IPS-11a (cell line): ENCODE measurements around the gene RANBP3L.
A peak's percentile ranks its signal among the peaks of the same experiment; 100 is the strongest.

ENCODE experiments used
- H3K4me3 ChIP-seq: one replicate; pipeline ENCODE4 v1.5.1; 2013; ENCODE audit warnings: low read depth, low read length, control low read depth

RANBP3L gene

DNA sequence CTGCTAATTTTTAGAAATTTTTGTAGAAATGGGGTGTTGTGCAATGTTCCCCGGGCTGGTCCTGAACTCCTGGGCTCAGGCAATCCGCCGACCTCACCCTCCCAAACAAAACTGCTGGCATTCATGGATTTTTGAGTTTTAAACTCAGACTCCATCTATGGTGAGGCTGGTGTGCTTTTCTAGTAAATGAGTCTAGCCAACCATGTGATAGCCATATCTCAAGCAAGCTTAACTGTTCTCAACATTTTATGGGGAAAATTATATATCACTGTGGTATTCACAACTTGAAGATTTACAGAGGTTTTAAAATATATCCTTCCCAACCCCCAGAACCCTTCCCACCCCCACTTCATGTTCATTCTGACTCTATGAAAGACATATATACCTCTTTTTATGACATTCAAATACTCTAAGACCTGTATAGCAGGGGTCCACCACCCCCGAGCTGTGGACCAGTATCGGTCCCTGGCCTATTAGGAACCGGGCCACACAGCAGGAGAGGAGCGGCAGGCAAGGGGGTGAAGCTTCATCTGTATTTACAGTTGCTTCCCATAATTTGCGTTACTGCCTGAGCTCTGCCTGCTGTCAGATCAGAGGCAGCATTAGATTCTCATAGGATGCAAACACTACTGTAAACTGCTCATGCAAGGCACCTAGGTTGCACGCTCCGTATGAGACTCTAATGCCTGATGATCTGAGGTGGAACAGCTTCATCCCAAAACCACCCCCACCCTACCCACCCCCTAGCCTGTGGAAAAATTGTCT lies 55.5 kb downstream of the RANBP3L start:
- no peak overlapping the region for H3K4me3 ChIP-seq

DNA sequence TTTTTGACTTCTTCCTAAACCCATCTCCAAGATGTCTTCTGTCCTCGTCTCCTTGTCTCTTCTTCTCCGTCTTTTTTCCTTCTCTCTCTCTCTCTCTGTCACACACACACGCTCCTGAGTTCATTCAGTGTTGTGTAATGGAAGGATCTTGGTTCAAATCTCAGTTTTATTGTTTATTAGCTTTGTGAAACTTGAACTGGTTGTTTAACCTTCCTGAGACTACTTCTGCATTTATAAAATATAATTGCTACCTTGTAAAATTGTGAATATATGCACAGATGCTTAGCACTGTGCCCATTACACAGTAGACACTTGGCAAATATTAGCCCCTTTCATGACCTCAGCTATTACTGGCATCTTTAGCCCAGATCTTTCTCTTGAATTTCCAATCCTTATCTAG lies 57.6 kb downstream of the RANBP3L start:
- no peak overlapping the region for H3K4me3 ChIP-seq

DNA sequence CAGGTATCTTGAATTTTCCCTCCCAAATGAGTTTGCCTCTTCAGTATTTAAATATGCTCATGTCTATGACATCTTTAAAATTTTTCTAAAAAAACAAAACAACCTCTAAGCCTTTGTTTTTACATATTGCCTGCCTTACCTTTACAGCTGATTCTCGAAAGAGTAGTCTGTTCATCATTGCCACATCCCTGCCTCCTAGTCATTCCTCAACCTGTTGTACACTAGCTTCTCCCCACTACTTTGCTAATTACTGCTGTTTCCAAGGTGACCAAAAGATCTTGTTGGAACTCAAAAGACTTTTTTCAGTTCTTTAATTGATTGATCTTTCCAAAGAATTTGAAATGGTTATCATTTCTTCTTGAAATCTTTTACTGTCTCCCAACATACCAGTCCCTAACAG lies 58.0 kb downstream of the RANBP3L start:
- no peak overlapping the region for H3K4me3 ChIP-seq

DNA sequence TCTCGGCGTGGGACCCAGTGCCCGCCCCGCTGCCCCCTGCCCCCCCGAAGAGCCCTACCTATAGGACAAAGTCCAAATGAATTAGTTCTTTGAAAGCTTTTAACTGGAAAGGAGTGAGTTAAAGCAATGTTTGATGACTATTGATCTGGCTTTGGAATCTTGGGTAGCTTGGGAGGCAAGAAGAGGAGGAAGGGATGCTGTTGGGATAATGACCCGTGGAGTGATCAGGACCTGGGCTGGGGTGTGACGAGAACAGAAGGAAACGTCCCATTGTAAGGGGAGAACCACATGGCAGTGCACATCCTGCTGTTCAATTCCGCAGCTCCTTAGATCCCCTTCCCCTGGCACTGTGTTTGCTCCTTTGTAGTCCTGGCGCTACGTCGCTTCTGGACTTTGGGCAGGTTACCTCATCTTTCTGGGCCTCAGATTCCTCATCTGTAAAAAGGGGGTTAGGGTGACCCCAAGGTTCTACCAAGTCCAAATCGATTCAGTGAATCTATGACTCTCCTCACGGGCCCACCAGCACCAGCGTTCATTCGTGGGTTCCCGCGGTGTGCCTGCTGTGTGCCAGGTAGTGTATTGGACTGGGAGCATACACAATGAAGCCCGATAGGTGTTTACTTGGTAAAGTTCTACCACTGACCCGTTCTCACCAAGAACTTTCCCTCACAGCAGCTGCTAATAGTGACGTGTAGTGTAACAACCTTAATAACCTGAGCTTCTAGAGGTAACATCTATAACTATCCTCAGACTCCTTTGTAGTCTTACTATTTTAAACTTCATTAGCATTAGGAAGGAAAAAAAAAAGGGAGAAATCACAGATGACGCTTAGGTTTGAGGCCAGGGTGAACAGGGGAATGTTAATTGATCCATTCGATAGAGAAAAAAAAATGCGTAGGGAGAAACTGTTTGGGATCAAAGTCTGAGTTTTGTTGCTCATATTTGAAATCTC lies 58.9 kb downstream of the RANBP3L start:
- no peak overlapping the region for H3K4me3 ChIP-seq

DNA sequence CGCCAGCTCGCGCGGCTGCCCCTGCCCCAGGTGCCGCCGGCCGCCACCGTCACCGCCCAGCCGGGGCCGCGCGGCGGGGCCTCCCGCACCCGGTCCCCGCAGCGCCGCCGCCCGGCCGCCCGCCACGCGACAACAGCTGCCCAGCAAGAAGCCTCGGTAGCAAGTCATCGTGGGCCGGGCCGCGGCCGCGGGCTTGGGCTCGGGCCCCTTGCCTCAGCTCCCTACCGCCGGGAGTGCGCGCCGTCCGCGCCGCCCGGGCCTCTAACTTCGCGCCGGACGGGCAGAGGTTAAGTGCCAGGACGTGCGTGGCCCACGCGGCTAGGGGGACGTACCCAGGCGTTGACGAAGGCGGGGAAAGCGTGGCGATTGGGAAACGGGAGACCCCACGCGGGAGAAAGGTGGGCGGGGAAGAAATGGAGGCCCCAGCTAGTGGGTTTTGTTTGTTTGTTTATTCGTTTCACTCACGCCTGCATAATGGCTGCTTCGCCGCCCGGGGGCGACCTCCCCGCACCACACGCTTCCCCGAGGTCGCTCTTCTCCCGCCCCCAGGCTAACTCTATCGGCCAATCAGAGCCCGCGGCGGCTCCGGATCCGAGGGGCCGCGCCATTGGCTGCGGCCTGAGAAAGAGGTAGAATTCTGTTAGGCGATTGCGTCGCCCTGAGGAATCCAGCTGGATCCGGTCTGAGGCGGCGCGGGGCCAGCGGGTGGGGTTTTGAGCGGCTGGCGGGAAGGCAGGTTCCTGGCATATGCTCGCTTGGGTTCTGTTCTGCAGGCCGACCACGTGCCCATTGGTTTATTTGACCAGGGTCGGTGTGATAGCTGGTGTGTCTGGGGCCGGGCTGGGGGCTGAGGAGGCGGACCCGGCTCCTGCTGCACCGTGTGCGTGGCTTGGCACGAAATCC lies 59.8 kb downstream of the RANBP3L start, which contains the start of gene NADK2:
TSS of gene NADK2 (minus strand) at position 295 of the 903 bp plus-strand sequence. CDS start at position 168, 127 bp downstream.
- H3K4me3 ChIP-seq: peak within 1 kb of the TSS; percentile 66

DNA sequence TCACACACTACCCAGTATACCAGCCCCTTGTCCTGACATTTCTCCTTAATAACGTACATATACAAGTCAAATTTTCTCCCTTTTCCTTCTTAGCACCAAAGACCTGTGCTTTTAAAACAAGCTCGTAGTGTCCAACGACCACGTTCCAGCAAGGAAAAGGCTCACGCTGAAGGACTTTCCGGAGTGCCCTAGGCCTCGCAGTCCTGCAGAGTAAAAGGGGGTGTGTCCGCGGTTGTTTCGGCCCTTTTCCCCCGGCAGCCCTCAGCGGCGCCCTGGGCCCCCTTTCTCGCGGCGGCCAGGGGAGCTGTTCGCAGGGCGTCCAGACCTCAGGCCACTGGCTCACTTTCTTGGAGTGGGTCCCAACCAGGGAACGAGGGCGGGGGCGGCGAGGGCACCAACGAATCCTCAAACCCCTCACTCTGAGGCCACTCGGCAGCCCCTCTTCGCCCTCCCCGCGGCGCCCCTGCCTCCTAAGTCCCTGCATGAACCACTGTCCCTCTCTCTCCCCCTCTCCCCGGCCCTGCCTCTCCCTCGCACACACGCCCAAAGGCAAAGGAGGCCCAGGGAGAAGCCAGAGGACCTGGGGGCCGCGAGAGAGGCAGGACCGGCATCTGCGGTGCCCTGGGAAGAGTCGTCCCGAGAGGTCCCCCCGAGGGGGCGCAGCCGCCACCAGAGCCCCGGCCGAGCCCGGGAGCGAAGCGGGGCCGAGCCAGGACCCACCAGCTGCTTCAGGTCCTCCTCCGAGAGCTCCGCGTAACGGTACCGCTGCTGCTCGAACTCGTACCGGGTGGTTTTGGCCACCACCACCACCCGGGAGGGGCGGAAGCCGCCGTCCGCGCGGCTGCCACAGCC lies 60.7 kb downstream of the RANBP3L start:
- peak overlapping the region; percentile 66 for H3K4me3 ChIP-seq

DNA sequence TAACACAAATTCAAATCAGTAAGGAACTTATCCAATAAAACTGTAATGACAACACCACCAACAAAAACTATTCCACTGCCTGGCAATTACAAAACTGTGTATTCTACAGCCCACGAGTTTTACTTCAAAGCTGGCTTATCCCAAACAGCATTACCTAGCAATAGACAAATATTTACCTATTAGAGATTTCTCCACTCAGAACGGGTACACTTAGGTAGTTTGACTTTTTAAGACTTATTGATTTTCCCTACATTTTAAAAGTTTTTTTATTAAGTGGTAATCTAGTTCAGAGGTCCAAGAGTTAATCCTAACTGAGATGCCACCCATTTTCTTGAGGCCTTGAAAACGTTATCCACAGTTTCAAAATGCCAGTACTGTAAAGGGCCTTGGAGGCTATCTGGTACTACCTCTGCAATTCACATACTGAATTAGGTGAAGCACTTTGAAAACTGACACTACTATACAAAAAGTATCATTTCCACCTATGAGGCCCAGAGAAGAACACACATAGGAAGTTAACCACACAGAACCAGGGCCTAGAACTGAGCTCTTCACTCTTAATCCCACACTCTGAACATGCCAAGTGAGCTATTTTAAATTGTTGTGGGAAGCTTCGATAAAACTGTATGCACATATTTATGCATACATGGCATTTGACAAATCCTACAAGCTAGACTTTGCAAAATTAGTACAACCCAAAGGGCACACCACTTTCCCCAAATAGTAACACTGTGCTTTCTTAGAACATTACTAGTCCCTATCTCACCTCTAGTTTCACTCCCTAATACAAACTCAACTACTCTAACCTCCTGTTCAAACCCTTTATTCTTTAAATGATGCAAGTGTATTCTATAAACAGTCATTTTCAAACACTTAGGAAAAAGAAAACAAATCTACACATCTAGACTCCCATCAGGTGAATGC lies 62.1 kb downstream of the RANBP3L start:
- no peak overlapping the region for H3K4me3 ChIP-seq

DNA sequence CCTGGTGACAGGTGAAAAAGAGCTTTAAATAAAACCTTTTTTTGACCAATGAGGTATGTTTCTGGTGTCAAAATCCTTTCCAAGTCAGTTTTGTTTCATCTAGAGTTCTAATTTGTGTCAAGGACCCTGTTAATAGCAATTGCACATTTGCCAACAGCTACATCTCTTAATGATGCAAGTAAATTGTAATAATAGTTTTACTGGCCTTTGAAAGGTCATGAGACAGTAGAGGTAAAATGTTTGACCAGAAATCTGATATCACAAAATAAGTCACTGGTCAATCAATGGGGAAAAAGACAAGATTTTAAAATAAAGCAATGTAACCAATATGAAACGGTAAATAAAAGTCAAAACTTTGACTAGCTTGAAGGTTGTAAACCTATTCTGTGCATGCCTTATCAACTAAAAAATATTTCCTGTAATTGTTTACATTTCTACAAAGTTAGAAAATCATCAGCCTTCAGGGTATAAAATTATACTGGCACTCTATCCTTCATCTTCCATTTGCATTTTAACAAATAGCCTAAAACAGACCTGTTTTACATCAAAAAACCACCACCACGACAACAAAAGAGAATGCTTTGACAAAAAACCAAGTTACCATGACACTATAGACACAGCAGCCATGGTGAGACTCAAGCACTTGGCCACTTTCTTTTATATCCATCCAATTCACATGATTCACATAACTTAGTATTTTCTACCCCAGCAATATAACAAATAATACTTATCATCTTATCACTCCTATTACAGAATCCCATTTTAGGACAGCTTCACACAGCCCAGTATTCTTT lies 63.0 kb downstream of the RANBP3L start:
- no peak overlapping the region for H3K4me3 ChIP-seq

DNA sequence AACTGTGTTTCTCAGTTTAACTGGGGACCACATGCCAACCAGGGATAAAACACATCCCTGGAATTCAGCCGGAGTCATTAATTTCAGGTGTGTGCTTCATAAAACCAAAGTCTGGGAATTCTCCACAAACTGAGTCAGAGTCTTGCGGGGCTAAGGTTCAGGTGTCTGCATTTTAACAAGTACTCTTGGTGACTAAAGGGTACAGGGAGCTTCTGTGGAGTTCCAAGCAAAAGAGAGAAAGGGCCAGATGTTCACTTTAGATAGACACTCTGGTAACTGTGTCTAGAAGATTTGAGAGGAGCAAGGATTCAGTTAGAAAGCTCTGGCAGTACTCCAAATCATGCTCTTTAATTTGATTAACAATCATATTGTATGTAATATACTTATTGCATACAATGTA lies 64.0 kb downstream of the RANBP3L start:
- H3K4me3 ChIP-seq: no peak overlapping the region

DNA sequence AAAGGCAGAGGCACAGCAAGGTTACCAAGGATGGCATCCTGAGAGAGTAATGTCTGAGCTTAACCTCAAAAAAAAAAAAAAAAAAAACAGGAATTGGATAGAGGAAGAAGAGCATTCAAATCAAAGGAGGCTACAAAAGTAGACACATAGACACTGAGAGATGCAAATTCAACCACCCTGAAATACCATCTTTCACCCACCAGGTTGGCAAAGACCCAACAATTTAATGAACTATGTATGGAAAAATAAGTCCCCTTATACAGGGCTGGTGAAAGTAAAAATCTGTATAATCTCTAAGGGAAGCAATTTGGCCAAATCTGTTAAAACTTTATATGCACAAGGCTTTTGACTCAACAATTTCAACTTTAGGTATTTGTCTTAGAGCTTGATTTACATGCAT lies 64.9 kb downstream of the RANBP3L start:
- H3K4me3 ChIP-seq: no peak overlapping the region

DNA sequence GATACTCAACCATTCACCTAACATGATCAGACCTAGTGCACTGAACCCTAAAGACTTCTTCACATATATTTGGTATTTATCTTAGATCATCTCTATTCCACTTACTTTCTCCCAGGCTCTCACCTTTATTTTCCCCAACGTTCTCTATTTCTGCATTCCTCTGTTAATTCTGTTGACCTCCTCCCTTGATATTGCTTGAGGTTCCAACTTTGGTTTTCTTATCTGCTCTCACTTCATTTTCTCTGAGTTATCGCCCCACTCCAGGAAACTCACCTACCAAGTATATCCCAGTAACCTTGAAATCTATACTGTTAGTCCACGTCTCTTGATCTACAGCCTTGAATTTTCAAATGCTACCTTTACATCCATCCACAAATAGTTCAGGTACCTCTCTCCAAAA lies 69.2 kb downstream of the RANBP3L start:
- no peak overlapping the region for H3K4me3 ChIP-seq

DNA sequence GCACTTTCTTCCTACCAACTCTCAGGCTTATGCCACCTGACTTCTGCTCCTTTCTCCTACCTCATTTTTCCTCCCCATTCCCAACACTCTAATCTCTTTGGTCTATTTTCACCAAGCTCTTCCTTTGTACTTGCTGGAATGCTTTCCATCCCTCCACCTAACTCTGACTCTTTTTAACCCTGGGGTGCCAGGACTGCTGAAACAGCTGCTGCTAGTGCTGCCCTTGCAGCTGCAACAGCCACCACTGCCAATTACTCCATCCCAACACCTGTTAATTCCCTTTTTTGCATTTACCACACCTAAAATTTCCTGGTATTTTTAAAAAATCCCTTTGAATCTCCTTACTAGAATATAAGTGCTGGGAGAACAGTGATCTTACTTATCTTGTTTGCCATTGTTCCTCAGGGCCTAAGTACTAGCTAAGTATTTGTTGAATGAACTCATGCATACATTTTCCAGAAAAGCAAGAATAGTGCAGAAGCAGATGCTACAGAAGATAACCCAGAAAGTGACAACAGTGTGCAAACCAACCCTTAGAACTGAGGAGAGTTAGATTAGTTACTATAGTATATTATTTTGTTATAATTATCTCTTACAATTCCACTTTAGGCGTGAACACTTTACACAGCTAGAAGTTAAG lies 71.4 kb downstream of the RANBP3L start:
- no peak overlapping the region for H3K4me3 ChIP-seq

DNA sequence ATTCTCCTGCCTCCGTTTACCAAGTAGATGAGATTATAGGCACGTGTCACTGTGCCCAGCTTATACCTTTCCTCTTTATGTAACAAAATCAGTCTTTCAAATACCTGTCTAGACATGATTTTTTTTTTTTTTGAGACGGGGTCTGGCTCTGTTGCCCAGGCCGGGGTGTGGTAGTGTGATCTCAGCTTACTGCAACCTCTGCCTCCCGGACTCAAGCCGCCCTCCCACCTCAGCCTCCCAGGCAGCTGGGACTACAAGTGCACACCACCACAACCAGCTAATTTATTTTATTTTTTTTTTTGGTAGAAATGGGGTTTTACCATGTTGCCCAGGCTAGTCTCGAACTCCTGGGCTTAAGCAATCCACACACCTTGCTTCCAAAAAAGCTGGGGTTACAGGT lies 73.2 kb downstream of the RANBP3L start:
- H3K4me3 ChIP-seq: no peak overlapping the region

DNA sequence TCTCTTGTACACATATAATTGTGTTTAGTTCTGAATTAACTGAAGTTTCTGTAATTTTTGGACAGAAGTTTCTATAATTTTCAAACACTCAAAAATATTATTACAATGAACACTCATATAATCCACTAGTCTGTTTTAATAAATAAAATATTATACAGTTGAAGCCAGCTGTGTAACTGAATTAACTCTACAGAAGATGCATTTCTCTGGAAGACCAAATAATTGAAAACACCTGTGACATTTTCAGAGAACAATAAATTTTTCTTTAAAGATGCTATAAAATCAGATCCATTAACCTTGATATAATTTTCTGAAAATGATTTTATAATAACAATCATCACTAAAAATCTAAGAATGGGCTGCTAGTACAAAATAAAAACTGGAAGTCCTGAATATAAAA lies 74.7 kb downstream of the RANBP3L start:
- H3K4me3 ChIP-seq: no peak overlapping the region

DNA sequence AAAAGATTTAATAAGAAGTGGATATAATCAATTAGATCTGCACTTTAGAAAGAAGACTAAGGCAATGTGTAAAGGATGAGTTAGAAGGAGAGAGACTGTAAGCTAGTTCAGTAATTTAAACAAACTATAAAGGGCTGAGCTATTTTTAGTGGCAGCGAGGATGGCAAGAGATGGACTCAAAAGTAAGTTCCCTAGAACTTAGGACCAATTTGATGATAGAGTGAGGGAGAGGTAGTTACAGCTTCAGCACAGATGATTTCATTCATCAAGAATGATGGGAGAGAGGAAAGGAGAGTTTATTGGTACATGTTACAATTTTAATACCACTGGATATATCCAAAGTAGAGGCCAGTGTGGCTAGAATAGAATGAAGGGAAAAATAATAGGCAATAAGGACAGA lies 79.1 kb downstream of the RANBP3L start:
- no peak overlapping the region for H3K4me3 ChIP-seq

DNA sequence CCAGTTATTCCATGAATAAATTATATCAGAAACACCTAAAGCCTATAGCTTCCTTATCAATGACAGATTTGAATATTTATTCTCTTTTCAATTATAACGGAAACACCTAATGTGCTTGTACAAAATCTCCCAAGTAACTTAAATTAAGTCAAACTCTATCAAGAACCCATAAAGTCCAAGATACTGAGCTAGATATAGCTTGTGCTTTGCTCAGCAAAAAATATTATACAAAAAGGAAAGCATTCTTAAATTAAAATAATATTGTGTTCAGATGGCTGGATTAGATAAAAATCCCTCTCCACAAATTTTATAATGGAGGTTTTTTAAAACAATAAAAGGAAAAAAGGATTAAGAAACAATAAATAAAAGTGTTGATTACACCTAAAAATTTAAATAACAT lies 83.7 kb downstream of the RANBP3L start:
- H3K4me3 ChIP-seq: no peak overlapping the region

DNA sequence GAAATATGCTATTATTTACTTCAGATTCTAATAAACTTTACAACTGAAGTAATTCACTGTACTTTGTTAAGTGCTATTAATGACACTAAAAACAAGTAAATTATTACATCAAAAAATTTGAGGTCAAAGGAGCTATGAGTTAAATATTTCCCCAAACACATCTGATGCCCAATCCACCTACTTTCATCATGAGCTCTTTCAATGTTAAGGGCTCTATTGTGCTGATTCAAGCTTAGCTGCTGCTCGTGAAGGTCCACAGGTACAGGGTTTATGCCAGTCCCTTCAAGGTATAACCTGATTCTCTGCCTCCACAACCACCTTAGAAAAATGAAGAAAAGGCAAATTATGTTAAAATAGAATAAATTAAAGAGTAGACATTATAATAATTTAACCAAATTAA lies 84.1 kb downstream of the RANBP3L start:
- no peak overlapping the region for H3K4me3 ChIP-seq

DNA sequence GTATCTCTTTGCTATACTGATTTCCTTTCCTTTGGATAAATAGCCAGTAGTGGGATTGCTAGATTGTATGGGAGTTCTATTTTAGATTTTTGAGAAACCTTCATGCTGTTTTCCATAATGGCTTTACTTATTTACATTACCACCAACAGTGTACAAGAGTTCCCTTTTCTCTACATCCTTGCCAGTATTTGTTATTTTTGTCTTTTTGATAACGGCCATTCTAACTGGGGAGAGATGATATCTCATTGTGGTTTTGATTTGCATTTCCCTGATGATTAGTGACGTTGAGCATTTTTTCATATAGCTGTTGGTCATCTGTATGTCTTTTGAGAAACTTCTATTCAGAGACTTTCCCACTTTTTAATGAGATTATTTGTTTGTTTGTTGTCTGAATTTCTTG lies 85.8 kb downstream of the RANBP3L start:
- no peak overlapping the region for H3K4me3 ChIP-seq
